GM18502 (cell line): ENCODE measurements around the gene GRIK2.

Experiments
- ATAC-seq: cut with Tn5 transposase; IDR thresholded peaks from one replicate; pipeline ENCODE4 v1.9.1; 2021; ENCODE audit warnings: mild to moderate bottlenecking; ENCODE audit not compliant: unreplicated experiment, poor library complexity

GRIK2 gene

GRCh38 chr6:101932704-101933103 lies 539.2 kb downstream of the GRIK2 start:
- ATAC-seq = no peak

- no peak for ATAC-seq
Measured at GRCh38 chr6:101935732-101936131, 542.2 kb downstream of the GRIK2 start.

- no peak for ATAC-seq
Measured at GRCh38 chr6:101936516-101936915, 543.0 kb downstream of the GRIK2 start.

GRCh38 chr6:101937108-101937507 lies 543.6 kb downstream of the GRIK2 start:
- ATAC-seq = no peak

GRCh38 chr6:101940391-101940790 lies 546.9 kb downstream of the GRIK2 start:
- no peak for ATAC-seq

GRCh38 chr6:101956961-101957360 lies 563.5 kb downstream of the GRIK2 start:
- ATAC-seq = no peak

- ATAC-seq = no peak
Measured at GRCh38 chr6:101961357-101961756, 567.8 kb downstream of the GRIK2 start.

- no peak for ATAC-seq
Measured at GRCh38 chr6:101980924-101981323, 587.4 kb downstream of the GRIK2 start.

GRCh38 chr6:101986476-101986875 lies 593.0 kb downstream of the GRIK2 start:
- ATAC-seq = no peak

- no peak for ATAC-seq
Measured at GRCh38 chr6:101992286-101992685, 598.8 kb downstream of the GRIK2 start.

- ATAC-seq = no peak
Measured at GRCh38 chr6:101994521-101994920, 601.0 kb downstream of the GRIK2 start.

GRCh38 chr6:102015431-102015830 lies 621.9 kb downstream of the GRIK2 start:
- ATAC-seq = no peak

- ATAC-seq = no peak
Measured at GRCh38 chr6:102022281-102022680, 628.8 kb downstream of the GRIK2 start.

- no peak for ATAC-seq
Measured at GRCh38 chr6:102022803-102023202, 629.3 kb downstream of the GRIK2 start.

GRCh38 chr6:102023977-102024657 lies 630.6 kb downstream of the GRIK2 start:
- ATAC-seq = no peak

GRCh38 chr6:102026649-102027048 lies 633.1 kb downstream of the GRIK2 start:
- ATAC-seq = no peak

GRCh38 chr6:102028176-102028575 lies 634.7 kb downstream of the GRIK2 start:
- no peak for ATAC-seq

GRCh38 chr6:102038964-102039363 lies 645.5 kb downstream of the GRIK2 start:
- ATAC-seq = no peak

- ATAC-seq = no peak
Measured at GRCh38 chr6:102039441-102039840, 645.9 kb downstream of the GRIK2 start.

- no peak for ATAC-seq
Measured at GRCh38 chr6:102051001-102051400, 657.5 kb downstream of the GRIK2 start.

GRCh38 chr6:102051720-102052119 lies 658.2 kb downstream of the GRIK2 start:
- no peak for ATAC-seq

GRCh38 chr6:102064142-102064541 lies 670.6 kb downstream of the GRIK2 start:
- no peak for ATAC-seq

GRCh38 chr6:102066301-102066700 lies 672.8 kb downstream of the GRIK2 start:
- ATAC-seq = no peak
